ENCODE measurements around the gene SPEF2.

GRCh38 chr5:35618304-35618636 lies 607 bp downstream of the SPEF2 start:
- no peak for TF ChIP-seq CTCF (IDR thresholded peaks at IDR 0.05)
- TF ChIP-seq POLR2AphosphoS5 (IDR thresholded peaks at IDR 0.05), result no peak
- TF ChIP-seq POLR2A (IDR thresholded peaks at IDR 0.05), result no peak
